ENCODE results near the gene ZNF282.

DNA sequence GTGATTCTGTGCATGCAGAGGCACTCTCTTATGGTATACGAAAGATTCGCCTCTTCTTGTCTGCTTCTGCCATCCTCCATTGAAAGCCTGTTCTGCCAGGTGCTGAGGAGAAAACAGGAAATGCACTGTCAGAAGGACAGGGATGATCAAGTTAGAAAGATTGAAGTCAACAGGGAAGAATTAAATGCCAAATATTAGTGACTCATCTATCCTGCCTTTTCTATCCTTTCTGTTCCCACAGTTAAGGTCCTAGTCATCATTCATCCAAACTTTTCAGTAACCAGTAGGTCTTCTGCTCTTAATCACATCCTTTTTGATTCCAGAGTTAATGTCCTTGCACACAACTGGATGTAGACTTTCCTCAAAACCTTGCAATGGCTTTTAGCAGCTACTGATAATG, 61.8 kb downstream of the ZNF282 start:
- no peak for TF ChIP-seq CTCF (IDR thresholded peaks at IDR 0.05)
- TF ChIP-seq POLR2A (IDR thresholded peaks at IDR 0.05): no peak
